Ishikawa (cell line): ENCODE data around the gene PDGFB.

Source experiments
- CEBPB ChIP-seq: IDR thresholded peaks from 2 replicates; pipeline ENCODE4 v1.6.1; 2012
- CREB1 ChIP-seq: IDR thresholded peaks from 2 replicates; pipeline ENCODE4 v1.6.1; 2012; ENCODE audit warnings: low read depth
- EP300 ChIP-seq: IDR thresholded peaks from 2 replicates; pipeline ENCODE4 v1.6.1; 2012; ENCODE audit warnings: borderline replicate concordance
- FOXM1 ChIP-seq: IDR thresholded peaks from 2 replicates; pipeline ENCODE4 v1.6.1; 2012; ENCODE audit warnings: low read depth, borderline replicate concordance
- MAX ChIP-seq: IDR thresholded peaks from 2 replicates; pipeline ENCODE4 v1.6.1; 2012
- NFIC ChIP-seq: IDR thresholded peaks from 2 replicates; pipeline ENCODE4 v1.6.1; 2012
- RAD21 ChIP-seq: IDR thresholded peaks from 2 replicates; pipeline ENCODE4 v1.6.1; 2012; ENCODE audit warnings: low read depth
- REST ChIP-seq: IDR thresholded peaks from 2 replicates; pipeline ENCODE4 v1.6.1; 2012; ENCODE audit warnings: low read depth, mild to moderate bottlenecking
- TAF1 ChIP-seq: IDR thresholded peaks from 2 replicates; pipeline ENCODE4 v1.6.1; 2012; ENCODE audit warnings: low read depth, mild to moderate bottlenecking
- TEAD4 ChIP-seq: IDR thresholded peaks from 2 replicates; pipeline ENCODE4 v1.6.1; 2012
- YY1 ChIP-seq: IDR thresholded peaks from 2 replicates; pipeline ENCODE4 v1.6.1; 2012; ENCODE audit warnings: low read depth
- ZBTB7A ChIP-seq: IDR thresholded peaks from 2 replicates; pipeline ENCODE4 v1.6.1; 2012; ENCODE audit warnings: low read depth

GRCh38 chr22:39230261-39231196 is 14.3 kb downstream of the PDGFB start:
- TF ChIP-seq ZBTB7A (no peak), NFIC (no peak), CEBPB (no peak), RAD21 (no peak), REST (no peak), EP300 (no peak), YY1 (no peak), FOXM1 (no peak), CREB1 (no peak), TAF1 (no peak), MAX (no peak), TEAD4 (no peak)
